IMR-90 (cell line): ENCODE measurements around the gene RABEP2. TPM values are rescaled to one million over a fixed set of nuclear protein-coding genes. Genes with fewer than 3 reads are reported as not detected.

ENCODE experiments used
- ATAC-seq: fragments of 200-7000 bp; cut with Tn5 transposase; 2 replicates; pipeline ENCODE4 v1.9.1; 2020; ENCODE audit warnings: low read depth, mild to moderate bottlenecking, moderate library complexity
- Bru-seq: library from RNA; stranded (reverse); fragments of 400-500 nt; gene quantifications from one replicate; lab custom pipeline; 2021; lab: Mats Ljungman, UMichigan
- BruChase-seq, 2 experiments: library from RNA; stranded (reverse); fragments of 400-500 nt; gene quantifications; one replicate each; lab custom pipeline; 2021; lab: Mats Ljungman, UMichigan
- BruUV-seq: library from RNA; stranded (reverse); fragments of 400-500 nt; replicated peaks from 2 replicates; lab custom pipeline; 2021; lab: Mats Ljungman, UMichigan
- CTCF ChIA-PET: fragments of 300-600 bp; formaldehyde crosslinking; extraction: SDS; loops from one replicate; lab custom pipeline; 2021; ENCODE audit warnings: antibody characterized with exemption; lab: Yijun Ruan, JAX
- POLR2A ChIA-PET: fragments of 300-600 bp; sonication (Branson Sonifier 250); formaldehyde crosslinking; loops from one replicate; lab custom pipeline; 2022; ENCODE audit warnings: antibody characterized with exemption; ENCODE audit not compliant: unreplicated experiment; lab: Charles Lee
- DNase-seq: peaks from one replicate; pipeline ENCODE4 v3.0.0; 2013
- H2AFZ ChIP-seq: replicated peaks from 2 replicates; pipeline ENCODE3; 2013; ENCODE audit warnings: low read length, mild to moderate bottlenecking; ENCODE audit not compliant: poor library complexity
- H2AK5ac ChIP-seq: 2 replicates; pipeline ENCODE4 v1.6.1; 2013; ENCODE audit warnings: low read depth, low read length, inconsistent platforms
- H2AK9ac ChIP-seq: replicated peaks from 2 replicates; pipeline ENCODE3; 2013; ENCODE audit warnings: mild to moderate bottlenecking, low read depth, low read length, moderate library complexity; ENCODE audit not compliant: poor library complexity
- H2BK120ac ChIP-seq: 2 replicates; pipeline ENCODE4 v1.6.1; 2013; ENCODE audit warnings: low read depth, low read length, inconsistent platforms
- H2BK15ac ChIP-seq: 3 replicates; pipeline ENCODE4 v1.6.1; 2013; ENCODE audit warnings: low read depth, low read length, inconsistent platforms
- H2BK20ac ChIP-seq: 2 replicates; pipeline ENCODE4 v1.6.1; 2013; ENCODE audit warnings: low read depth, mild to moderate bottlenecking, inconsistent platforms, low read length, moderate library complexity
- H2BK5ac ChIP-seq: 2 replicates; pipeline ENCODE4 v1.6.1; 2013; ENCODE audit warnings: mild to moderate bottlenecking, low read depth, low read length, inconsistent platforms; ENCODE audit not compliant: poor library complexity, severe bottlenecking
- H3K14ac ChIP-seq: replicated peaks from 2 replicates; pipeline ENCODE4 v1.6.1; 2013; ENCODE audit warnings: low read depth, low read length, inconsistent platforms
- H3K18ac ChIP-seq: 2 replicates; pipeline ENCODE4 v1.6.1; 2013; ENCODE audit warnings: low read depth, low read length, control low read depth
- H3K23ac ChIP-seq: 2 replicates; pipeline ENCODE4 v1.6.1; 2013; ENCODE audit warnings: low read depth, low read length, inconsistent platforms
- H3K27ac ChIP-seq: 2 replicates; pipeline ENCODE4 v1.5.1; 2013; ENCODE audit warnings: mild to moderate bottlenecking, control low read depth, low read length; ENCODE audit not compliant: insufficient read depth
- H3K27me3 ChIP-seq: 2 replicates; pipeline ENCODE4 v1.6.1; 2013; ENCODE audit warnings: low read length; ENCODE audit not compliant: control insufficient read depth, insufficient read depth
- H3K36me3 ChIP-seq: 2 replicates; pipeline ENCODE4 v1.6.1; 2013; ENCODE audit warnings: low read length, mixed read lengths; ENCODE audit not compliant: control insufficient read depth, insufficient read depth
- H3K4ac ChIP-seq: 2 replicates; pipeline ENCODE4 v1.6.1; 2013; ENCODE audit warnings: low read depth, low read length, inconsistent platforms
- H3K4me1 ChIP-seq: 2 replicates; pipeline ENCODE4 v1.6.1; 2013; ENCODE audit warnings: low read length, mixed read lengths; ENCODE audit not compliant: control insufficient read depth, insufficient read depth
- H3K4me2 ChIP-seq: 2 replicates; pipeline ENCODE4 v1.6.1; 2013; ENCODE audit warnings: low read depth, mild to moderate bottlenecking, control low read depth, low read length, moderate library complexity
- H3K4me3 ChIP-seq: 2 replicates; pipeline ENCODE4 v1.5.1; 2013; ENCODE audit warnings: low read depth, mild to moderate bottlenecking, control low read depth, low read length, moderate library complexity; ENCODE audit not compliant: insufficient read depth
- H3K56ac ChIP-seq: 2 replicates; pipeline ENCODE4 v1.6.1; 2013; ENCODE audit warnings: low read length, inconsistent platforms; ENCODE audit not compliant: insufficient read depth; ENCODE audit errors: extremely low read depth
- H3K79me1 ChIP-seq, 2 experiments: 2 replicates each; pipeline ENCODE4 v1.6.1; 2013; ENCODE audit warnings: low read length in 2 of 2, inconsistent platforms in 1 of 2, low read depth in 1 of 2
- H3K9ac ChIP-seq: 2 replicates; pipeline ENCODE4 v1.6.1; 2013; ENCODE audit warnings: low read depth, low read length, control low read depth
- H3K9me1 ChIP-seq: 2 replicates; pipeline ENCODE4 v1.6.1; 2013; ENCODE audit warnings: low read length, inconsistent platforms; ENCODE audit not compliant: insufficient read depth
- H3K9me3 ChIP-seq: 2 replicates; pipeline ENCODE4 v1.6.1; 2013; ENCODE audit warnings: low read length; ENCODE audit not compliant: control insufficient read depth, insufficient read depth
- H4K20me1 ChIP-seq: 2 replicates; pipeline ENCODE4 v1.6.1; 2013; ENCODE audit warnings: low read length, inconsistent platforms; ENCODE audit not compliant: insufficient read depth
- H4K5ac ChIP-seq: 2 replicates; pipeline ENCODE4 v1.6.1; 2013; ENCODE audit warnings: mild to moderate bottlenecking, low read depth, low read length, control low read depth
- H4K8ac ChIP-seq, 2 experiments: 2 replicates each; pipeline ENCODE4 v1.6.1; 2013; ENCODE audit warnings: low read depth in 2 of 2, low read length in 2 of 2, control low read depth in 1 of 2, inconsistent platforms in 1 of 2
- H4K91ac ChIP-seq: 2 replicates; pipeline ENCODE4 v1.6.1; 2013; ENCODE audit warnings: low read depth, low read length, inconsistent platforms; ENCODE audit not compliant: insufficient read depth
- BHLHE40 ChIP-seq: fragments of 150-350 bp; IDR thresholded peaks from 2 replicates; pipeline ENCODE4 v1.6.1; 2016; ENCODE audit warnings: mild to moderate bottlenecking, low read depth, low read length
- CEBPB ChIP-seq: IDR thresholded peaks from 2 replicates; pipeline ENCODE4 v1.6.1; 2012; ENCODE audit warnings: low read depth, low read length, improper control_type of control experiment
- CHD1 ChIP-seq: IDR thresholded peaks from 2 replicates; pipeline ENCODE4 v1.6.1; 2012; ENCODE audit warnings: low read depth, low read length, improper control_type of control experiment
- FOS ChIP-seq: fragments of 150-350 bp; IDR thresholded peaks from 2 replicates; pipeline ENCODE4 v1.6.1; 2016; ENCODE audit warnings: low read depth, low read length
- MAZ ChIP-seq: IDR thresholded peaks from 2 replicates; pipeline ENCODE4 v1.6.1; 2012; ENCODE audit warnings: low read depth, mild to moderate bottlenecking, low read length, improper control_type of control experiment, moderate library complexity, borderline replicate concordance
- NFE2L2 ChIP-seq: fragments of 150-350 bp; IDR thresholded peaks from 2 replicates; pipeline ENCODE4 v1.6.1; 2016; ENCODE audit warnings: low read depth, mild to moderate bottlenecking, low read length
- POLR2A ChIP-seq: IDR thresholded peaks from 2 replicates; pipeline ENCODE4 v1.6.1; 2012; ENCODE audit warnings: mild to moderate bottlenecking, low read depth, low read length
- SMC3 ChIP-seq: fragments of 150-350 bp; IDR thresholded peaks from 2 replicates; pipeline ENCODE4 v1.6.1; 2016; ENCODE audit warnings: low read depth, mild to moderate bottlenecking, antibody characterized with exemption, low read length, moderate library complexity
- WGBS, 2 experiments: methylation state at CpG; one replicate each; pipeline versions ENCODE4 v1.1.5 to v1.1.7; 2013; ENCODE audit warnings: missing lambda C conversion rate in 2 of 2; ENCODE audit not compliant: insufficient read length in 1 of 2; ENCODE audit errors: extremely low coverage in 2 of 2; 5-methylcytosine and 5-hydroxymethylcytosine counted together
- dilution Hi-C: fragments of 300-500 bp; cut with HindIII; formaldehyde crosslinking; loops from one replicate; pipeline ENCODE4 v1.14.3; 2018; ENCODE audit warnings: low sequenced_read_pairs; ENCODE audit not compliant: unreplicated experiment
- in situ Hi-C: fragments of 300-500 bp; cut with MboI; formaldehyde crosslinking; loops from 3 replicates; pipeline ENCODE4 v1.14.3; 2019; ENCODE audit warnings: low sequenced_read_pairs, inconsistent platforms, mixed read lengths
- intact Hi-C: fragments of 100-400 bp; cut with micrococcal nuclease; formaldehyde crosslinking; loops from 2 replicates; pipeline ENCODE4 v1.10.0; 2022
- long read RNA-seq: library from polyadenylated mRNA; unstranded; transcript quantifications from one replicate; pipeline ENCODE4 v2.0.0, GENCODE V29; 2021; ENCODE audit not compliant: unreplicated experiment
- polyA plus RNA-seq, 3 experiments: library from polyadenylated mRNA; depleted of rRNA; stranded (reverse); fragments of >200 nt; gene quantifications; 2 replicates each; pipeline ENCODE4 v1.2.3, GENCODE V29; 2012; ENCODE audit warnings: low replicate concordance in 1 of 3
- total RNA-seq: library from RNA; depleted of rRNA; stranded (reverse); fragments of >200 nt; gene quantifications from 2 replicates; pipeline ENCODE4 v1.2.3, GENCODE V29; 2012; rRNA removed

Gene RABEP2
- total RNA-seq (12.2 and 14.4 TPM in 2 replicates), polyA plus RNA-seq (2012; rRNA removed) (20.0 and 21.9 TPM in 2 replicates), Bru-seq, nascent RNA (percentile 64 among the genes with signal in this experiment), BruChase-seq, experiment 1, labeled RNA remaining after a 6-hour chase (percentile 79 among the genes with signal in this experiment), BruChase-seq, experiment 2, labeled RNA remaining after a 2-hour chase (percentile 66 among the genes with signal in this experiment)
- 30.5 and 31.9 TPM in 2 replicates for polyA plus RNA-seq (2012; cell fraction: cytosol; rRNA removed)
- 31.9 and 59.2 TPM in 2 replicates for polyA plus RNA-seq (2012; cell fraction: nucleus; rRNA removed; ENCODE audit: low replicate concordance)
- long read RNA-seq, partial matches to known transcripts, result 0 of 1 reads
- long read RNA-seq, other reads (novel, unspliced or antisense), result 1 of 1 reads

- CTCF ChIA-PET, result no interaction called here
Observed at GRCh38 chr16:28924762-28925385, at the start of gene RABEP2. RABEP2 (minus strand) TSS chr16:28925238; CDS start chr16:28925163, 75 bp downstream.

More at GRCh38 chr16:28924762-28925385, at the start of gene RABEP2:
- H3K18ac ChIP-seq, result peak within 1 kb of the TSS; percentile 77
- H3K4me1 ChIP-seq, result peaks cover 2% of the 10 kb centered on the region; the same call in 1 of the 2 replicates
- no peaks in the 10 kb centered on the region for H3K9me3 ChIP-seq
- peak within 1 kb of the TSS; percentile 97 for H3K14ac ChIP-seq
- peak within 1 kb of the TSS; percentile 70 to 99 for H4K8ac ChIP-seq
- peaks cover 3% of the 10 kb centered on the region; the same call in 1 of the 2 replicates for H3K36me3 ChIP-seq
- no peaks in the 10 kb centered on the region for H3K27me3 ChIP-seq
- peaks cover 0 to 13% of the 10 kb centered on the region in 2 experiments; a peak in 3 of 4 replicates for H3K79me1 ChIP-seq
- POLR2A ChIA-PET, result interaction anchor here (1.0 kb wide), 1 partner anchor 15 kb away, joined by 4 read pairs; no protein-coding TSS in a partner anchor
- peak within 1 kb of the TSS; percentile 71 for H2BK120ac ChIP-seq
- H3K9me1 ChIP-seq, result peaks cover 7% of the 10 kb centered on the region
- H3K23ac ChIP-seq, result peak within 1 kb of the TSS; percentile 96
- H2AK9ac ChIP-seq, result peak within 1 kb of the TSS; percentile 97
- peak within 1 kb of the TSS; percentile 98 for H3K4me3 ChIP-seq
- H2AK5ac ChIP-seq, result peak within 1 kb of the TSS; percentile 90
- intact Hi-C loops, result loop anchor here (2.0 to 5.0 kb wide), 2 partner anchors 20 to 63 kb away; partner anchors contain the start of gene SH2B1
- H3K4ac ChIP-seq, result peak within 1 kb of the TSS; percentile 96
- BruUV-seq, result no TSS peak
- TF ChIP-seq CHD1 (no peak), FOS (no peak), MAZ (peak; percentile 2; the same call in 1 of the 2 replicates), POLR2A (no peak), SMC3 (no peak), NFE2L2 (no peak), CEBPB (no peak), BHLHE40 (no peak)
- H4K5ac ChIP-seq, result peak within 1 kb of the TSS; percentile 78
- no peak within 1 kb of the TSS for H2BK20ac ChIP-seq
- H2AFZ ChIP-seq, result peak within 1 kb of the TSS; percentile 100
- ATAC-seq (peak; percentile 97), DNase-seq (peak; percentile 78)
- in situ Hi-C loops, result loop anchor here (5.0 kb wide), 1 partner anchor 48 kb away; the partner anchor contains the start of gene ATP2A1
- peak within 1 kb of the TSS; percentile 95 for H3K9ac ChIP-seq
- H2BK5ac ChIP-seq, result peak within 1 kb of the TSS; percentile 92
- peaks cover 9% of the 10 kb centered on the region; the same call in 1 of the 2 replicates for H4K20me1 ChIP-seq
- H3K27ac ChIP-seq, result peak within 1 kb of the TSS; percentile 96
- H2BK15ac ChIP-seq, result peak within 1 kb of the TSS; percentile 71; the same call in 1 of the 3 replicates
- dilution Hi-C loops, result no loop called here
- peak within 1 kb of the TSS; percentile 87 for H4K91ac ChIP-seq
- 1% methylated on average over 22 of the region's 66 CpGs; no CpG with 5 or more reads in 1 of the 2 experiments for WGBS, 2 experiments
- peak within 1 kb of the TSS; percentile 60 for H3K56ac ChIP-seq
- H3K4me2 ChIP-seq, result peak within 1 kb of the TSS; percentile 83
